GM12891 (cell line): ENCODE results near the gene CDYL.

Source experiments
- PAX5 ChIP-seq: IDR thresholded peaks from 2 replicates; pipeline ENCODE4 v1.6.1; 2011; ENCODE audit warnings: low read length, moderate library complexity, mild to moderate bottlenecking; ENCODE audit not compliant: insufficient read depth, severe bottlenecking
- POLR2A ChIP-seq: IDR thresholded peaks from 2 replicates; pipeline ENCODE4 v1.6.1; 2011; ENCODE audit warnings: low read depth, low read length, control low read depth
- POLR2AphosphoS5 ChIP-seq: IDR thresholded peaks from 2 replicates; pipeline ENCODE4 v1.6.1; 2011; ENCODE audit warnings: low read depth, low read length, control low read depth
- POU2F2 ChIP-seq: IDR thresholded peaks from 2 replicates; pipeline ENCODE4 v1.6.1; 2011; ENCODE audit warnings: low read depth, mild to moderate bottlenecking, control low read depth, low read length, moderate library complexity
- TAF1 ChIP-seq: IDR thresholded peaks from 2 replicates; pipeline ENCODE4 v1.6.1; 2011; ENCODE audit warnings: low read depth, low read length, control low read depth

DNA sequence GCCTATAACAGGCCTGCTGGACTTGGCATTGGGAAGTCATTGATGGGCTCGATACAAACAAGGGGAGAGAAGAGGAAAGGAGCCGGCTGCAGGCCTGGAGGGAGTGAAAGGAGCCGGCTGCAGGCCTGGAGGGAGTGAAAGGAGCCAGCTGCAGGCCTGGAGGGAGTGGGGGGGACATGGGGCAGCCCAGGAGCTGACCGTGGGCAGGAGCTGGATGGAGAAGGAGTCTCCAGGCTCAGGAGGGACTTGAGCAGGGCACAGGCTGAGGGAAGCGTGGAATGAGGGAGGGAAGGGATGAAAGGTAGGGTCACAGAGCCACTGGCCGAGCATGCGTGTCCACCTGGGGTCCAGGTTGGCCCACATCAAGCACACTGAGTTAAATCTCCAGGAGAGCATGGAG is 195.6 kb downstream of the CDYL start:
- TF ChIP-seq PAX5 (no peak), POLR2A (no peak), POU2F2 (no peak), POLR2AphosphoS5 (no peak), TAF1 (no peak)
